Activated CD4-positive, CD25-positive, alpha-beta regulatory T cell treated with anti-CD3 and anti-CD28 coated beads, Interleukin-2, amount 50 U/mL, for 72 hours (primary cell): ENCODE results near the gene APOA5.
"Not testable (repeated sequence)": the region's sequence is repeated elsewhere in the genome, so short reads cannot be mapped to it uniquely, and the experiment has no call there.

Experiments used
- DNase-seq: peaks from one replicate; pipeline ENCODE4 v3.0.0; 2021

APOA5 gene

GRCh38 chr11:116827461-116827860 is 35.8 kb upstream of the APOA5 start:
- DNase-seq, result no peak

GRCh38 chr11:116826751-116827431 is 35.2 kb upstream of the APOA5 start:
- DNase-seq, result no peak

- DNase-seq, result no peak
These were observed 34.4 kb upstream of the APOA5 start for GRCh38 chr11:116825854-116826750.

- no peak for DNase-seq
These were observed 33.8 kb upstream of the APOA5 start for GRCh38 chr11:116825434-116825833.

GRCh38 chr11:116823031-116823843 is 31.6 kb upstream of the APOA5 start, which contains the start of gene APOA4:
Gene APOA4 (minus strand): TSS chr11:116823304. CDS start chr11:116823191, 113 bp downstream.
- DNase-seq, result no peak

- DNase-seq, result no peak
These were observed 30.9 kb upstream of the APOA5 start for GRCh38 chr11:116822575-116822974.

GRCh38 chr11:116821050-116821918 is 29.6 kb upstream of the APOA5 start:
- no peak for DNase-seq

GRCh38 chr11:116819049-116819448 is 27.4 kb upstream of the APOA5 start:
- no peak for DNase-seq

- DNase-seq, result no peak
These were observed 22.8 kb upstream of the APOA5 start for GRCh38 chr11:116814502-116814901.

GRCh38 chr11:116813781-116814471 is 22.2 kb upstream of the APOA5 start:
- no peak for DNase-seq

GRCh38 chr11:116813170-116813569 is 21.5 kb upstream of the APOA5 start:
- DNase-seq, result no peak

- no peak for DNase-seq
These were observed 20.4 kb upstream of the APOA5 start for GRCh38 chr11:116812109-116812508.

GRCh38 chr11:116811194-116811593 is 19.5 kb upstream of the APOA5 start:
- no peak for DNase-seq

GRCh38 chr11:116808262-116809175 is 16.8 kb upstream of the APOA5 start:
- no peak for DNase-seq

GRCh38 chr11:116807601-116808261 is 16.1 kb upstream of the APOA5 start:
- no peak for DNase-seq

GRCh38 chr11:116804001-116804400 is 12.3 kb upstream of the APOA5 start:
- no peak for DNase-seq

GRCh38 chr11:116801662-116802061 is 10.0 kb upstream of the APOA5 start:
- not testable (repeated sequence) for DNase-seq

- DNase-seq, result no peak
These were observed 8.9 kb upstream of the APOA5 start for GRCh38 chr11:116800610-116801009.

- no peak for DNase-seq
These were observed 6.7 kb upstream of the APOA5 start for GRCh38 chr11:116798368-116798767.

GRCh38 chr11:116797816-116798215 is 6.1 kb upstream of the APOA5 start:
- no peak for DNase-seq
